ENCODE data around the gene PPDPF.

The PPDPF gene

GRCh38 chr20:63482021-63482587, 38.5 kb upstream of the PPDPF start:
- Histone ChIP-seq H3K4me2 (ENCODE audit: low read depth, low read length) (no peak overlapping the region), H3K9me3 (replicated peaks; ENCODE audit: insufficient read depth, low read length) (no peaks in the 10 kb centered on the region), H3K4me1 (ENCODE audit: low read length) (no peaks in the 10 kb centered on the region; the same call in 1 of the 2 replicates), H4K20me1 (ENCODE audit: insufficient read depth, low read length) (no peaks in the 10 kb centered on the region), H3K9ac (ENCODE audit: low read length) (no peak overlapping the region), H3K9me2 (replicated peaks; ENCODE audit: insufficient read depth, low read length) (no peaks in the 10 kb centered on the region), H3F3A (ENCODE audit: insufficient read depth, low read length) (no peaks in the 10 kb centered on the region), H3K4me3 (ENCODE audit: low read length) (no peak overlapping the region), H2AFZ (ENCODE audit: low read length) (no peak overlapping the region), H3K27me3 (replicated peaks; ENCODE audit: insufficient read depth, low read length) (peaks cover 98% of the 10 kb centered on the region), H3K27ac (ENCODE audit: low read length) (no peak overlapping the region), H3K36me3 (replicated peaks; ENCODE audit: insufficient read depth, low read length) (no peaks in the 10 kb centered on the region), H3K79me2 (ENCODE audit: low read length) (no peaks in the 10 kb centered on the region)
- TF ChIP-seq EZH2phosphoT487 (IDR thresholded peaks at IDR 0.05; ENCODE audit: low read length) (no peak), EZH2 (optimal IDR thresholded peaks at IDR 0.05; ENCODE audit: low read depth, low read length) (no peak), CTCF (IDR thresholded peaks at IDR 0.05; ENCODE audit: low read length) (no peak)
- no peak for DNase-seq

GRCh38 chr20:63483834-63484233, 36.7 kb upstream of the PPDPF start:
- Histone ChIP-seq H3K9me2 (replicated peaks; ENCODE audit: insufficient read depth, low read length) (no peaks in the 10 kb centered on the region), H3K9ac (ENCODE audit: low read length) (no peak overlapping the region), H4K20me1 (ENCODE audit: insufficient read depth, low read length) (no peaks in the 10 kb centered on the region), H3K4me2 (ENCODE audit: low read depth, low read length) (no peak overlapping the region), H2AFZ (ENCODE audit: low read length) (no peak overlapping the region), H3F3A (ENCODE audit: insufficient read depth, low read length) (no peaks in the 10 kb centered on the region), H3K27ac (ENCODE audit: low read length) (no peak overlapping the region), H3K79me2 (ENCODE audit: low read length) (no peaks in the 10 kb centered on the region), H3K4me3 (ENCODE audit: low read length) (no peak overlapping the region), H3K9me3 (replicated peaks; ENCODE audit: insufficient read depth, low read length) (no peaks in the 10 kb centered on the region), H3K27me3 (replicated peaks; ENCODE audit: insufficient read depth, low read length) (peaks cover 94% of the 10 kb centered on the region), H3K4me1 (ENCODE audit: low read length) (no peaks in the 10 kb centered on the region; the same call in 1 of the 2 replicates), H3K36me3 (replicated peaks; ENCODE audit: insufficient read depth, low read length) (no peaks in the 10 kb centered on the region)
- TF ChIP-seq EZH2phosphoT487 (IDR thresholded peaks at IDR 0.05; ENCODE audit: low read length) (no peak), CTCF (IDR thresholded peaks at IDR 0.05; ENCODE audit: low read length) (no peak), EZH2 (optimal IDR thresholded peaks at IDR 0.05; ENCODE audit: low read depth, low read length) (no peak)
- DNase-seq, result no peak

GRCh38 chr20:63484236-63484635, 36.3 kb upstream of the PPDPF start:
- Histone ChIP-seq H4K20me1 (ENCODE audit: insufficient read depth, low read length) (no peaks in the 10 kb centered on the region), H3F3A (ENCODE audit: insufficient read depth, low read length) (no peaks in the 10 kb centered on the region), H3K4me1 (ENCODE audit: low read length) (no peaks in the 10 kb centered on the region; the same call in 1 of the 2 replicates), H3K27ac (ENCODE audit: low read length) (no peak overlapping the region), H3K9ac (ENCODE audit: low read length) (no peak overlapping the region), H2AFZ (ENCODE audit: low read length) (no peak overlapping the region), H3K36me3 (replicated peaks; ENCODE audit: insufficient read depth, low read length) (no peaks in the 10 kb centered on the region), H3K4me2 (ENCODE audit: low read depth, low read length) (no peak overlapping the region), H3K9me3 (replicated peaks; ENCODE audit: insufficient read depth, low read length) (no peaks in the 10 kb centered on the region), H3K79me2 (ENCODE audit: low read length) (no peaks in the 10 kb centered on the region), H3K9me2 (replicated peaks; ENCODE audit: insufficient read depth, low read length) (no peaks in the 10 kb centered on the region), H3K4me3 (ENCODE audit: low read length) (no peak overlapping the region), H3K27me3 (replicated peaks; ENCODE audit: insufficient read depth, low read length) (peaks cover 94% of the 10 kb centered on the region)
- no peak for TF ChIP-seq EZH2phosphoT487 (IDR thresholded peaks at IDR 0.05; ENCODE audit: low read length)
- no peak for TF ChIP-seq CTCF (IDR thresholded peaks at IDR 0.05; ENCODE audit: low read length)
- TF ChIP-seq EZH2 (optimal IDR thresholded peaks at IDR 0.05; ENCODE audit: low read depth, low read length), result no peak
- no peak for DNase-seq

All from MM.1S (cell line).